CD14-positive monocyte (primary cell): ENCODE results near the gene TMEM272. TPM values are rescaled to one million over a fixed set of nuclear protein-coding genes. Genes with fewer than 3 reads are reported as not detected.

ENCODE experiments used
- DNase-seq, 3 donors: peaks; one replicate each; pipeline ENCODE4 v3.0.0-alpha.2; 2011 to 2022
- H2AFZ ChIP-seq: 2 replicates; pipeline ENCODE4 v1.6.0; 2012; ENCODE audit warnings: mild to moderate bottlenecking, low read depth, low read length, inconsistent platforms; ENCODE audit not compliant: insufficient read depth, poor library complexity, severe bottlenecking
- H3K27ac ChIP-seq, 2 donors: 1 replicate in 1 of 2; 2 replicates in 1 of 2; pipeline ENCODE4 v1.5.1; 2012 to 2013; ENCODE audit warnings: low read length in 2 of 2, control low read depth in 1 of 2, inconsistent platforms in 1 of 2, low read depth in 1 of 2, mild to moderate bottlenecking in 1 of 2
- H3K27me3 ChIP-seq, 2 donors: one replicate each; pipeline versions ENCODE4 v1.6.0 to v1.6.1; 2011 to 2013; ENCODE audit warnings: low read length in 2 of 2; ENCODE audit not compliant: control insufficient read depth in 2 of 2, insufficient read depth in 2 of 2
- H3K36me3 ChIP-seq, 2 donors: replicated peaks in 1 of 2; 1 replicate in 1 of 2; 2 replicates in 1 of 2; pipeline versions ENCODE4 v1.5.1 to v1.6.1; 2012 to 2013; ENCODE audit warnings: low read length in 2 of 2, control low read depth in 1 of 2, inconsistent platforms in 1 of 2, mild to moderate bottlenecking in 1 of 2; ENCODE audit not compliant: insufficient read depth in 2 of 2, control insufficient read depth in 1 of 2
- H3K4me1 ChIP-seq, 2 donors: 1 replicate in 1 of 2; 2 replicates in 1 of 2; pipeline versions ENCODE4 v1.5.1 to v1.6.1; 2012 to 2013; ENCODE audit warnings: low read length in 2 of 2, control low read depth in 1 of 2, inconsistent platforms in 1 of 2, mild to moderate bottlenecking in 1 of 2, moderate library complexity in 1 of 2; ENCODE audit not compliant: insufficient read depth in 2 of 2, control insufficient read depth in 1 of 2
- H3K4me2 ChIP-seq: replicated peaks from 2 replicates; pipeline ENCODE3; 2012; ENCODE audit warnings: low read length, moderate library complexity, mild to moderate bottlenecking; ENCODE audit not compliant: poor library complexity, severe bottlenecking; ENCODE audit errors: extremely low read depth
- H3K4me3 ChIP-seq, 3 experiments: fragments of 200-600 bp in 1 of 3; sonication (generic) in 1 of 3; replicated peaks in 1 of 3; 1 replicate in 2 of 3; 2 replicates in 1 of 3; pipeline ENCODE4 v1.5.1; 2011 to 2013; ENCODE audit warnings: low read length in 3 of 3, mild to moderate bottlenecking in 3 of 3, control low read depth in 2 of 3, low read depth in 2 of 3, inconsistent platforms in 1 of 3, moderate library complexity in 1 of 3
- H3K79me2 ChIP-seq: 2 replicates; pipeline ENCODE4 v1.6.0; 2012; ENCODE audit warnings: mild to moderate bottlenecking, control low read depth, inconsistent platforms, low read length, moderate library complexity; ENCODE audit not compliant: insufficient read depth
- H3K9ac ChIP-seq: 2 replicates; pipeline ENCODE4 v1.6.0; 2017; ENCODE audit warnings: low read length, mild to moderate bottlenecking; ENCODE audit not compliant: insufficient read depth, poor library complexity, severe bottlenecking
- H3K9me3 ChIP-seq, 2 donors: replicated peaks in 1 of 2; 1 replicate in 1 of 2; 2 replicates in 1 of 2; pipeline versions ENCODE4 v1.5.1 to v1.6.1; 2012 to 2013; ENCODE audit warnings: low read length in 2 of 2, control low read depth in 1 of 2; ENCODE audit not compliant: control insufficient read depth in 1 of 2, insufficient read depth in 1 of 2
- H4K20me1 ChIP-seq: 2 replicates; pipeline ENCODE4 v1.6.0; 2012; ENCODE audit warnings: mild to moderate bottlenecking, low read length, control low read depth, moderate library complexity; ENCODE audit not compliant: insufficient read depth
- H3K27ac Mint-ChIP-seq, 7 donors: one replicate each; pipeline ENCODE4 v1.8.0; 2020; ENCODE audit warnings: mild to moderate bottlenecking in 7 of 7, mixed read lengths in 7 of 7, moderate library complexity in 6 of 7, inconsistent platforms in 2 of 7
- H3K27me3 Mint-ChIP-seq, 3 donors: one replicate each; pipeline ENCODE4 v1.8.0; 2021 to 2022; ENCODE audit warnings: low read depth in 3 of 3, mild to moderate bottlenecking in 3 of 3, mixed read lengths in 3 of 3, moderate library complexity in 3 of 3, inconsistent platforms in 1 of 3
- H3K36me3 Mint-ChIP-seq, 2 donors: one replicate each; pipeline ENCODE4 v1.8.0; 2020; ENCODE audit warnings: mixed read lengths in 2 of 2, inconsistent platforms in 1 of 2, mild to moderate bottlenecking in 1 of 2
- H3K4me1 Mint-ChIP-seq: one replicate; pipeline ENCODE4 v1.8.0; 2020; ENCODE audit warnings: mild to moderate bottlenecking, mixed read lengths
- H3K4me3 Mint-ChIP-seq, 2 donors: one replicate each; pipeline ENCODE4 v1.8.0; 2020; ENCODE audit warnings: mild to moderate bottlenecking in 2 of 2, mixed read lengths in 2 of 2, moderate library complexity in 1 of 2
- H3K9me3 Mint-ChIP-seq, 7 donors: one replicate each; pipeline ENCODE4 v1.8.0; 2020 to 2022; ENCODE audit warnings: mixed read lengths in 7 of 7, mild to moderate bottlenecking in 6 of 7, moderate library complexity in 6 of 7, inconsistent platforms in 2 of 7
- WGBS: methylation state at CpG from one replicate; pipeline ENCODE4 v1.1.5; 2013; ENCODE audit warnings: missing lambda C conversion rate; ENCODE audit not compliant: insufficient coverage; 5-methylcytosine and 5-hydroxymethylcytosine counted together
- intact Hi-C, 2 donors: fragments of 100-400 bp; cut with micrococcal nuclease; formaldehyde crosslinking; loops; one replicate each; pipeline versions ENCODE4 v1.15.0 to v1.15.1; 2023
- polyA plus RNA-seq, 3 donors: library from polyadenylated mRNA; depleted of rRNA in 1 of 3; unstranded in 2 of 3; stranded (reverse) in 1 of 3; fragments of 300-500 nt in 2 of 3; fragments of >200 nt in 1 of 3; fragmentation: Illumina TruSeq in 2 of 3; gene quantifications; 1 replicate in 2 of 3; 2 replicates in 1 of 3; pipeline ENCODE4 v1.2.3, GENCODE V29; 2012 to 2021
- TF ChIP-seq, protein P1 (sequence below): fragments of 200-600 bp; IDR thresholded peaks from one replicate; pipeline ENCODE4 v1.8.0; 2022; ENCODE audit warnings: antibody characterized with exemption, mild to moderate bottlenecking

Gene TMEM272
- polyA plus RNA-seq, 3 donors, result 0.07 TPM; not detected in 2

DNA sequence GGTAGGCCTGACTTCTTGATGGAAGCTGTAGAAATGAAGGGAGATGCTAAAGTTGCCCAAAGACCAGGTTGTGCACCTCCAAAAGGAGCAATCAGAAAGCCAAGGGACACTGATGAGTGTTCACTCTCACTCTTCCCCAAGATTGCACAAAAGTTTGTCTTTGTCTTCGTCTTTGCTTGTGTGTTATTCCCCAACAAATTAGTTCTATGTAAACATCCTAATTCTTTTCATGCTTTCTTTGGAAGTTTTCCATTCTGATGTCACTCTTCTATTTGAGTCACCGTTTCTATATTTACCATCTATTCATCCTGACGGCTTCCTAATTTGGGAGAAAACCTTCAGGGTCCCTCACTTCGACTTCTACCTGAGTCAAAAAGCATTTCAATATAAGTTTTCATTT, 3.7 kb upstream of the TMEM272 start:
- Histone ChIP-seq H3K79me2 (no peaks in the 10 kb centered on the region), H3K36me3 (no peaks in the 10 kb centered on the region), H3K4me3 (no peak overlapping the region), H4K20me1 (no peaks in the 10 kb centered on the region), H3K27me3 (no peaks in the 10 kb centered on the region), H3K4me1 (peaks cover 5 to 13% of the 10 kb centered on the region in 2 donors), H3K9ac (no peak overlapping the region), H3K9me3 (no peaks in the 10 kb centered on the region), H3K27ac (no peak overlapping the region), H2AFZ (no peak overlapping the region), H3K4me2 (no peak overlapping the region)
- DNase-seq, result no peak
- H3K4me1 Mint-ChIP-seq, result peaks cover 25% of the 10 kb centered on the region
- TF ChIP-seq, protein P1, sequence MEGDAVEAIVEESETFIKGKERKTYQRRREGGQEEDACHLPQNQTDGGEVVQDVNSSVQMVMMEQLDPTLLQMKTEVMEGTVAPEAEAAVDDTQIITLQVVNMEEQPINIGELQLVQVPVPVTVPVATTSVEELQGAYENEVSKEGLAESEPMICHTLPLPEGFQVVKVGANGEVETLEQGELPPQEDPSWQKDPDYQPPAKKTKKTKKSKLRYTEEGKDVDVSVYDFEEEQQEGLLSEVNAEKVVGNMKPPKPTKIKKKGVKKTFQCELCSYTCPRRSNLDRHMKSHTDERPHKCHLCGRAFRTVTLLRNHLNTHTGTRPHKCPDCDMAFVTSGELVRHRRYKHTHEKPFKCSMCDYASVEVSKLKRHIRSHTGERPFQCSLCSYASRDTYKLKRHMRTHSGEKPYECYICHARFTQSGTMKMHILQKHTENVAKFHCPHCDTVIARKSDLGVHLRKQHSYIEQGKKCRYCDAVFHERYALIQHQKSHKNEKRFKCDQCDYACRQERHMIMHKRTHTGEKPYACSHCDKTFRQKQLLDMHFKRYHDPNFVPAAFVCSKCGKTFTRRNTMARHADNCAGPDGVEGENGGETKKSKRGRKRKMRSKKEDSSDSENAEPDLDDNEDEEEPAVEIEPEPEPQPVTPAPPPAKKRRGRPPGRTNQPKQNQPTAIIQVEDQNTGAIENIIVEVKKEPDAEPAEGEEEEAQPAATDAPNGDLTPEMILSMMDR, result no peak
- no peak overlapping the region for H3K4me3 Mint-ChIP-seq
- H3K27me3 Mint-ChIP-seq, result peaks cover 0 to 6% (median 4%) of the 10 kb centered on the region in 3 donors
- intact Hi-C loops, result loop anchor here in 1 of 2 donors (5.0 to 10.0 kb wide), 2 partner anchors 36 to 54 kb away; no protein-coding TSS in a partner anchor
- WGBS, result 86% methylated on average over 2 of the region's 4 CpGs
- no peaks in the 10 kb centered on the region for H3K36me3 Mint-ChIP-seq
- peaks cover 0 to 2% (median 0%) of the 10 kb centered on the region in 7 donors for H3K9me3 Mint-ChIP-seq
- no peak overlapping the region for H3K27ac Mint-ChIP-seq

DNA sequence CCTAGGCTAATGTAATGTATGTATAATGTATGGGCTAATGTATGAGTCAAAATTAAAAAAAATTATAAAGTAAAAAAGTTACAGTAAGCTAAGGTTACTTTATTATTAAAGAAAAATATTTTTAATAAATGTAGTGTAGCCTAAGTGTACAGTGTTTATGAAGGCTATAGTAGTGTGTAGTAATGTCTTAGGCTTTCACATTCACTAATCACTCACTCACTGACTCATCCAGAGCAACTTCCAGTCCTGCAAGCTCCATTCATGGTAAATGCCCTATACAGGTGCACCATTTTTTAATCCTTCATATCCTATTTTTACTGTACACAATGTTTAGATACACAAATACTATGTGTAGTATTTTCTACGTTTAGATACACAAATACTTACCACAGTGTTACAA, 1.8 kb upstream of the TMEM272 start:
- Mint-ChIP-seq H3K9me3 (peaks cover 0 to 2% (median 0%) of the 10 kb centered on the region in 7 donors), H3K27me3 (peaks cover 0 to 5% (median 4%) of the 10 kb centered on the region in 3 donors), H3K4me1 (peaks cover 25% of the 10 kb centered on the region), H3K36me3 (no peaks in the 10 kb centered on the region), H3K4me3 (no peak overlapping the region), H3K27ac (no peak overlapping the region)
- no peak for DNase-seq
- Histone ChIP-seq H3K9me3 (no peaks in the 10 kb centered on the region), H3K27ac (no peak overlapping the region), H2AFZ (no peak overlapping the region), H3K27me3 (no peaks in the 10 kb centered on the region), H3K79me2 (no peaks in the 10 kb centered on the region), H3K4me3 (no peak overlapping the region), H4K20me1 (no peaks in the 10 kb centered on the region), H3K9ac (no peak overlapping the region), H3K36me3 (no peaks in the 10 kb centered on the region), H3K4me2 (no peak overlapping the region), H3K4me1 (peaks cover 5 to 13% of the 10 kb centered on the region in 2 donors)
- TF ChIP-seq, protein P1, result no peak
- no CpG with 5 or more reads among the region's 1 CpG for WGBS
- intact Hi-C loops, result loop anchor here in 1 of 2 donors (5.0 to 10.0 kb wide), 2 partner anchors 34 to 52 kb away; no protein-coding TSS in a partner anchor
